AG04450 (cell line): ENCODE data around the gene MND1. TPM values are rescaled to one million over a fixed set of nuclear protein-coding genes. Genes with fewer than 3 reads are reported as not detected.

ENCODE experiments used
- CTCF ChIA-PET: fragments of 300-600, 350-600 bp; formaldehyde crosslinking; extraction: SDS; loops from one replicate; lab custom pipeline; 2022; ENCODE audit warnings: antibody characterized with exemption, inconsistent platforms; lab: Charles Lee
- POLR2A ChIA-PET: fragments of 350-600 bp; formaldehyde crosslinking; extraction: SDS; loops from one replicate; lab custom pipeline; 2021; ENCODE audit warnings: antibody characterized with exemption, inconsistent platforms; lab: Yijun Ruan, JAX
- DNase-seq: peaks from one replicate; pipeline ENCODE4 v3.0.0-alpha.2; 2011; ENCODE audit warnings: low read depth, low spot score
- H3K27ac ChIP-seq: one replicate; pipeline ENCODE4 v1.5.1; 2012; ENCODE audit warnings: low read depth, low read length, control low read depth
- H3K27me3 ChIP-seq: one replicate; pipeline ENCODE4 v1.6.0; 2012; ENCODE audit warnings: low read length; ENCODE audit not compliant: control insufficient read depth, insufficient read depth
- H3K4me3 ChIP-seq: 2 replicates; pipeline ENCODE4 v1.5.1; 2011; ENCODE audit warnings: mild to moderate bottlenecking, low read depth, low read length, control low read depth
- H3K9me3 ChIP-seq: 2 replicates; pipeline ENCODE4 v1.5.1; 2012; ENCODE audit warnings: low read length; ENCODE audit not compliant: control insufficient read depth, insufficient read depth
- CTCF ChIP-seq: IDR thresholded peaks from 2 replicates; pipeline ENCODE4 v1.5.1; 2011; ENCODE audit warnings: low read depth, low read length, control low read depth, inconsistent platforms
- polyA plus RNA-seq: library from polyadenylated mRNA; depleted of rRNA; stranded (reverse); fragments of >200 nt; gene quantifications from 2 replicates; pipeline ENCODE4 v1.2.3, GENCODE V29; 2011

MND1 gene
- polyA plus RNA-seq, 1 experiment: 2.2 TPM

GRCh38 chr4:153401501-153401900 lies 57.0 kb downstream of the MND1 start:
- no peak for TF ChIP-seq CTCF
- POLR2A ChIA-PET: no interaction called here
- DNase-seq: no peak

DNA sequence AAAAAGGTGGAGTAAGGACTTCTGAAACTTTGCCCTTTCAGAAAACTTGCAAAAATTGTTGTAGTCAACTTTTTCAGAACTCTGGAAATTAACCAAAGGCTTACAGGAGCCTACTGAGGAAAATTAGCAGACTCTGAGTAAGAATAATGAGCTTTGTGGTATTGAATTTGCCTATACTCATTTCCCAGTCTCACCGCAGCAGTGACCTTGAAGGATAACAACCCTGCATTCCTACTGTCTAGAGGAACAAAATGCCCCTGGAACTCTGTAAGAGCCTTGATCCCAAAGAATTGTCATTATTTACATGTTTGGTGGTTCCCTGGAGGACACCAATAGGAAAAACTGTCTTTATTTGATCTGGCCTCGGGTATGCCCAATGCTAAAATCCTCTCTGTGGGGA lies 57.9 kb downstream of the MND1 start:
- Histone ChIP-seq H3K27me3 (no peaks in the 10 kb centered on the region), H3K4me3 (no peak overlapping the region), H3K9me3 (no peaks in the 10 kb centered on the region; the same call in 1 of the 2 replicates), H3K27ac (no peak overlapping the region)
- DNase-seq: no peak
- POLR2A ChIA-PET: no interaction called here
- CTCF ChIA-PET: no interaction called here
- no peak for TF ChIP-seq CTCF

More at GRCh38 chr4:153401501-153401900, 57.0 kb downstream of the MND1 start:
- H3K27ac ChIP-seq: no peak overlapping the region
- H3K4me3 ChIP-seq: no peak overlapping the region
- CTCF ChIA-PET: no interaction called here
- H3K9me3 ChIP-seq: no peaks in the 10 kb centered on the region
- no peaks in the 10 kb centered on the region for H3K27me3 ChIP-seq

DNA sequence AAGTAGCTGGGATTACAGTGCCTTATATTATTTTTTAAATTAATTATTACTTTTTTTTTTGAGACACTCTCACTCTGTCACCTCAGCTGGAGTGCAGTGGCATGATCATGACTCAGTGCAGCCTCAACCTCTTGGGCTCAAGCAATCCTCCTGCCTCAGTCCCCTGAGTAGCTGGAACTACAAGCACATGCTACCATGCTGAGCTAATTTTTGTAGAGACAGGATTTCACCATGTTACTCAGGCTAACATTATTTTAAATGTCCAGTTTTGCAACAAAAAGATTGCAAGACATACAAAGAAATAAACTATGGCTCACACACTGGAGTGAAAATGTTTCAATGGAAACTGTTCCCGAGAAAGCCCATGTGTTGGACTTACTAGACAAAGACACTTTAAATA lies 59.2 kb downstream of the MND1 start:
- CTCF ChIA-PET: interaction anchor here (0.7 kb wide), 1 partner anchor 8 kb away, joined by 3 read pairs; no protein-coding TSS in a partner anchor

DNA sequence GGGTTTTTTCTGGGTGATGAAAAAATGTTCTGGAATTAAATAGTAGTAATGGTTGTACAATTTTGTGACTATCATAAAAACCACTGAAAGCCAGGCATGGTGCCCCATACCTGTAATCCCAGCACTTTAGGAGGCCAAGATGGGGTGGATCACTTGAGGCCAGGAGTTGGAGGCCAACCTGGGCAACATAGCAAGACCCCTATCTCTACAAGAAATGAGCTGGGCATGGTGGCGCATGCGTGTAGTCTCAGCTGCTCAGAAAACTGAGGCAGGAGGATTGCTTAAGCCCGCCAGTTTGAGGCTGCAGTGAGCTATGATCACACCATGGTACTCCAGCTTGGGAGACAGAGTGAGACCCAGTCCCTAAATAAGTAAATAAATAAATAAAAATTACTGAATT lies 63.4 kb downstream of the MND1 start:
- DNase-seq: no peak
- TF ChIP-seq CTCF: no peak
- Histone ChIP-seq H3K9me3 (no peaks in the 10 kb centered on the region; the same call in 1 of the 2 replicates), H3K27me3 (no peaks in the 10 kb centered on the region), H3K27ac (no peak overlapping the region), H3K4me3 (no peak overlapping the region)
- CTCF ChIA-PET: interaction anchor here (0.8 kb wide), 1 partner anchor 166 kb away, joined by 3 read pairs; no protein-coding TSS in a partner anchor
- POLR2A ChIA-PET: no interaction called here

More for the DNA sequence above, 59.2 kb downstream of the MND1 start:
- POLR2A ChIA-PET: no interaction called here
- H3K9me3 ChIP-seq: no peaks in the 10 kb centered on the region; the same call in 1 of the 2 replicates
- no peak overlapping the region for H3K27ac ChIP-seq
- H3K4me3 ChIP-seq: no peak overlapping the region
- H3K27me3 ChIP-seq: no peaks in the 10 kb centered on the region
- no peak for TF ChIP-seq CTCF
- no peak for DNase-seq

- DNase-seq: no peak
- ChIA-PET CTCF (interaction anchor here (0.9 kb wide), 1 partner anchor 60 kb away, joined by 3 read pairs; no protein-coding TSS in a partner anchor), POLR2A (no interaction called here)
- no peaks in the 10 kb centered on the region; the same call in 1 of the 2 replicates for H3K9me3 ChIP-seq
- TF ChIP-seq CTCF: no peak
- no peaks in the 10 kb centered on the region for H3K27me3 ChIP-seq
- no peak overlapping the region for H3K27ac ChIP-seq
- no peak overlapping the region for H3K4me3 ChIP-seq
These were observed 64.4 kb downstream of the MND1 start for GRCh38 chr4:153408932-153409331.
